Skeletal muscle satellite cell (primary cell): ENCODE data around the gene LRRK1.
A peak's percentile ranks its signal among the peaks of the same experiment; 100 is the strongest.

Experiments
- H3K27me3 ChIP-seq: 2 replicates; pipeline ENCODE4 v1.7.0; 2013; ENCODE audit warnings: low read length; ENCODE audit not compliant: control insufficient read depth, insufficient read depth
- H3K36me3 ChIP-seq: 2 replicates; pipeline ENCODE4 v1.7.0; 2013; ENCODE audit warnings: mild to moderate bottlenecking, control low read depth, low read length; ENCODE audit not compliant: insufficient read depth
- H3K4me1 ChIP-seq: 2 replicates; pipeline ENCODE4 v1.7.0; 2013; ENCODE audit warnings: low read length; ENCODE audit not compliant: control insufficient read depth, insufficient read depth
- H3K4me2 ChIP-seq: 2 replicates; pipeline ENCODE4 v1.7.0; 2013; ENCODE audit warnings: mild to moderate bottlenecking, low read length
- H3K4me3 ChIP-seq: 2 replicates; pipeline ENCODE4 v1.7.0; 2013; ENCODE audit warnings: low read length
- H3K9ac ChIP-seq: 2 replicates; pipeline ENCODE4 v1.7.0; 2013; ENCODE audit warnings: mild to moderate bottlenecking, low read depth, low read length, moderate library complexity
- H3K9me3 ChIP-seq: replicated peaks from 2 replicates; pipeline ENCODE4 v1.7.0; 2013; ENCODE audit warnings: mild to moderate bottlenecking, control low read depth, low read length

The LRRK1 gene

DNA sequence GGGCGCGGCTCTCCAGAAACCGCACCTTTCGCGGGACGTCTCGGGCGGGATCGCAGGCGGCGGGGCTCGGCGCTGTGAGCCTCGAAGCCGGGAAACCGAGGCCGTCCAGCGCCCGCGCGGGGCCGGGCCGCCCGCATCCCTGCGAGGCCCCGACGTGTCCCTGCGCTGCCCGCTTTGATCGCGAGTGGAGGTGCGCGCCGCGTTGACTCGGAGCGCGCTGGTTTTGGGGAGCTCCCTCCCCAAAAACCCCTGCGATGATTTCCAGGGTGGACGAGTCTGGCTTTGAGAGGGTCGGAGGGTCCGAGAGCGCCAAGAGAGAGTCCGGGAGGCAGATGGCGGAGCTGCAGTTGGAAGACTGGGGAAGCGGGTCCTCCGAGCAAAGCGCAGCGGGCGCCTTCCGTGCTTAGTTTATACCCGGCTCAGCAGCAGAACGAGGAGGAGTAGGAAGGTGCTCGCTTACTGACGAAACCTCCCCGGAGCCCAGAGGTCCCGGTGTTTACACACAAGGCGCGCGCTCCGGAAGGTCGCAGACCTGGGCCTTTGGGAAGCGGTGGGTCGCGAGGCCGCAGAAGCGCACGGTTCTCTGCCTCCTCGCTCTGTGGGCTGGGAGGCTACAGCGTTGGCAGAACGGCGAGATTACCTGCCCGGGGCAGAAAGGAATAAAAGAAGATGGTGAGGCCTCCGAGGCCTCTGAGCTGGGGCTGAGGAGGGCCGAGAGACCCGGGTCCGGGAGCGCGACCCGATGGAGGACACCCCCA, 38.8 kb upstream of the LRRK1 start:
- Histone ChIP-seq H3K4me3 (peak overlapping the region; percentile 73), H3K9ac (peak overlapping the region; percentile 48), H3K9me3 (no peaks in the 10 kb centered on the region), H3K27me3 (peaks cover 14% of the 10 kb centered on the region), H3K4me1 (no peaks in the 10 kb centered on the region), H3K4me2 (peak overlapping the region; percentile 86), H3K36me3 (no peaks in the 10 kb centered on the region)

DNA sequence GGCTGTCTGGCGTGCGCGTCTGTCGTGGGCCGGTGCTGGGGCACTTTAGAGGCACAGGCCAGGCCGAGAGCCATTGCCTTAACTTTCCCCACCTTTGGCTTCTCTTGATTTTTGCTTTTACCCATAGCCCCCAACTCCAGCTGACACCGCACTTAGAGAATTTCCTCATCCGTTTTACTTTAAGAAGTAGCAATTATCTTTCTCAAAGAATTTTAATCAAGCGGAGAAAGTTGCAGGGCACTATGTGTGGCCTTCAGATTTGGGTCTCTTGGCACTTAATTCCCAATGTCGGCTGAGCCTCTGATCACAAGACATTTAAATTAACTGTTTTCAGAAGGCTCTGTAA, 38.3 kb upstream of the LRRK1 start:
- H3K9me3 ChIP-seq: no peaks in the 10 kb centered on the region
- H3K27me3 ChIP-seq: peaks cover 9% of the 10 kb centered on the region
- no peaks in the 10 kb centered on the region for H3K4me1 ChIP-seq
- no peak overlapping the region for H3K9ac ChIP-seq
- no peaks in the 10 kb centered on the region for H3K36me3 ChIP-seq
- H3K4me2 ChIP-seq: no peak overlapping the region
- no peak overlapping the region for H3K4me3 ChIP-seq

DNA sequence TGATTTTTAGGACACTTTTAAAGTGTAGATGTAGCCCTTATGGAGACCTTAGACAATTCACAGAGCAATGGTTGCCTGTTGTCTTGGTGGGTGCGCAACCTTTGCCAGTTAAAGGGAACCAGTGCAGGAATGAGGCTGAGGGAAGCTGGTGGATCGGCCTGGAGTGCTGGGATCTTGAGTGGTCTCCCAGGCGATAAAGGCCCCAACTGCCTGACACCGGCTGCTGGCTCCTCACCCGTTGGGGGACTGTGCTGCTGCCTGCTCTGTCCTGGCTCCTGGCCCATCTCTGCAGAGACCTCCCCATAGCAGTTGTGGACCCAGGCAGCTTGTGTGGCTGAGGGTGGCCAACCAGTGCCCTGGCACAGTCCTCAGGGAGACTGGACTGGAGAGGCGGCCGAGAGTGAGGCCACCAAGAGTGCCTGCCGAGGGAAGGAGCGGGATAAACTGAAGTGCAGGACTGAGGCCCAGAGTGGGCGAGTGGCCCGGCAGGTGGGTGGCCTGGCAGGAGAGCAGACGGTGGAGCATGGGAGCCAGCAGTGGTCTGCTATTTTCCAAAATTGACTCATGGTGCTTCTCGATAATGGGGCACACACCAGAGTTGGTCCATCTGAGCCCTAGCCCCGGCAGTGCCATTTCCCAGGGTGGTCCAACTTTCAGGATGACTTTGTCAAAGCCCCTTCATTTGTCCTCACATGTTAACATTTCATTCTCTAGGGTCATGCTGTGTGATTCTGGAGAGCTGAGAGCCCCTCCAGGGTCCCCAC, 37.4 kb upstream of the LRRK1 start:
- Histone ChIP-seq H3K27me3 (peaks cover 9% of the 10 kb centered on the region), H3K4me2 (no peak overlapping the region), H3K9ac (no peak overlapping the region), H3K4me3 (no peak overlapping the region), H3K4me1 (no peaks in the 10 kb centered on the region), H3K9me3 (no peaks in the 10 kb centered on the region), H3K36me3 (no peaks in the 10 kb centered on the region)

DNA sequence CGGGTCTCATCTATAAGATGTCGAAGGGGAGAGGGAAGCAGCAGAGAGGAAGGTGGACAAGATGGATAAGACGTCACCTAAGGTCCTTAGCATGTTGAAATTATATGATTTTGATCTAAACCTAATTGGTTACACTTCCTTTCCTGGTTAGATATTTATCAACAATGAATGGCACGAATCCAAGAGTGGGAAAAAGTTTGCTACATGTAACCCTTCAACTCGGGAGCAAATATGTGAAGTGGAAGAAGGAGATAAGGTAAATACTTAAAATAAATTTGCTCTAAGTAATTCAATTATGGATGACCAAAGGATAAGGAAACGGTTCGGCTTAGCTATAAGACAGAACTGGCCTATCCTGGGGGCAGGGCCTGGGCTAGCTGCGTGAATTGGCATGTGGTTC, 34.0 kb upstream of the LRRK1 start:
- peaks cover 13% of the 10 kb centered on the region for H3K4me1 ChIP-seq
- no peaks in the 10 kb centered on the region for H3K9me3 ChIP-seq
- no peaks in the 10 kb centered on the region for H3K27me3 ChIP-seq
- no peak overlapping the region for H3K9ac ChIP-seq
- no peaks in the 10 kb centered on the region for H3K36me3 ChIP-seq
- no peak overlapping the region for H3K4me3 ChIP-seq
- H3K4me2 ChIP-seq: no peak overlapping the region

DNA sequence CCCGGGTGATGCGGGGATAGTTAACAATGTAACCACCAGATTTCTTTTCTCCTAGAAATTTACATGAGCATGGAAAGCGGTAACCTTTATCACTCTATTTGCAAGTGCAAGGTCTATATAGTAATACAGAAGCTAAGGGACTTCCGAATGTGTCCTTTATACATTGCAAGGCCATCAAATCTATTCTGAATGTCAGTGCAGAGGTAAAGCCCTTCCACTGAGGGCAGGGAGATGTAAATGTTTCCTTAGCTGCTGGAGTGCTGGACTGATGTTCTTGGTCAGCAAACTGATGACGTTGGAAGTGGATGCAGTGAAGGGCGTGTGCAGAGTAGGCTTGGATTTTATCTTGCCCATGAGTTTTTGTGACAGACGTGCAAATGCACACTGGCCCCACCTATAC, 33.3 kb upstream of the LRRK1 start:
- H3K27me3 ChIP-seq: no peaks in the 10 kb centered on the region
- H3K4me1 ChIP-seq: peaks cover 13% of the 10 kb centered on the region

DNA sequence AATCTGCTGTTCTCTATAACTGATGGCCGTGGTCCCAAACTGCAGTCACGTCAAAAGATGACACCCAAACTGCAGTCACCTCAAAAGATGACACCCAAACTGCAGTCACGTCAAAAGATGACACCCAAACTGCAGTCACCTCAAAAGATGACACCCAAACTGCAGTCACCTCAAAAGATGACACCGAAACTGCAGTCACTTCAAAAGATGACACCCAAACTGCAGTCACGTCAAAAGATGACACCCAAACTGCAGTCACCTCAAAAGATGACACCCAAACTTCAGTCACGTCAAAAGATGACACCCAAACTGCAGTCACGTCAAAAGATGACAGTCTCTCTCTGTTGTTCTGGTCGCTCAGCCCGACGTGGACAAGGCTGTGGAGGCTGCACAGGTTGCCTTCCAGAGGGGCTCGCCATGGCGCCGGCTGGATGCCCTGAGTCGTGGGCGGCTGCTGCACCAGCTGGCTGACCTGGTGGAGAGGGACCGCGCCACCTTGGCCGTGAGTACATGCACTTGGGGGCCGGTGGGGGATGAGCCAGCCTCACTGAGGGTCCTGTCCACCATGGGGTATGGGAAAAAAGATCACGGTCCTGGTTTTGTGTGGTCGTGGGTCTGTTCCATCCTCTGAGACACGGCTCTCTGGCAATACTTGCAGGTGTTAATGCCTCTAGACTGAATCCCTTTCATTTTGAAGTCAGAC, 31.8 kb upstream of the LRRK1 start:
- Histone ChIP-seq H3K9me3 (no peaks in the 10 kb centered on the region), H3K4me1 (peaks cover 13% of the 10 kb centered on the region), H3K9ac (no peak overlapping the region), H3K27me3 (no peaks in the 10 kb centered on the region), H3K4me2 (no peak overlapping the region), H3K4me3 (no peak overlapping the region), H3K36me3 (no peaks in the 10 kb centered on the region)

More for the DNA sequence above, 33.3 kb upstream of the LRRK1 start:
- Histone ChIP-seq H3K36me3 (no peaks in the 10 kb centered on the region), H3K4me2 (no peak overlapping the region), H3K9me3 (no peaks in the 10 kb centered on the region), H3K4me3 (no peak overlapping the region), H3K9ac (no peak overlapping the region)

DNA sequence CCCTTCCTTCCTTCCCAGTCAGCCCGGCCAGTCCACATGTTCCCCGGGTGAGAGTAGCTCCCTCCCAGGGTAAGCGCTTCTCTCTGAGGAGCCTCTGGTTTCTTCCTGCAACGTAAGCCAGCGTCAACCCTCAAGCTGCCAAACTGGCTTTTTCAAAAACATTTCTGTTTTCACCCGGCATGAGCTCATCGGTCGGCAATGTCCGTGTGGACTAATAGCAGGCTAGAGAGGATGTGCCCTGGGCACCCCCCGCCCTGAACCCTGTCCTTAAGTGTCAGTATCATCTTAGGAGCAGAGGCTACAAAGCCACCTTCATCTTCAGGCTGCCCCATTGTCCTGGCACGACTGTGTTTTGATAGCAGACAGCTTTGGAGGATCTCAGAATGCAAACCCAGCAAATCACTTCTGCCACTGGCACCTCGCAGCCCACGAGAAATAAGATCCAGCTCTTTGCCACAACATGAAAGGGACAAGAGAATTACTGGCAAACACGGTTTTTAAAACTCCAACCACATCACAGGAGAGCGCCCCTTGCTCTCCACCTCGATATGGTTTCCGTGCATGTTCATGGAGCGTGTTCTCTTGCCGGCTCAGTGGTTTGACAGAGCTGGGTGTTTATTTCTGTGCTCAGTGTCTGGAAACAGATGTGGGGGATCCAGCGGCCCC, 29.6 kb upstream of the LRRK1 start:
- Histone ChIP-seq H3K4me2 (peak overlapping the region; percentile 57), H3K4me1 (peaks cover 13% of the 10 kb centered on the region), H3K36me3 (no peaks in the 10 kb centered on the region), H3K9me3 (no peaks in the 10 kb centered on the region), H3K4me3 (peak overlapping the region; percentile 6), H3K9ac (peak overlapping the region; percentile 37), H3K27me3 (no peaks in the 10 kb centered on the region)

DNA sequence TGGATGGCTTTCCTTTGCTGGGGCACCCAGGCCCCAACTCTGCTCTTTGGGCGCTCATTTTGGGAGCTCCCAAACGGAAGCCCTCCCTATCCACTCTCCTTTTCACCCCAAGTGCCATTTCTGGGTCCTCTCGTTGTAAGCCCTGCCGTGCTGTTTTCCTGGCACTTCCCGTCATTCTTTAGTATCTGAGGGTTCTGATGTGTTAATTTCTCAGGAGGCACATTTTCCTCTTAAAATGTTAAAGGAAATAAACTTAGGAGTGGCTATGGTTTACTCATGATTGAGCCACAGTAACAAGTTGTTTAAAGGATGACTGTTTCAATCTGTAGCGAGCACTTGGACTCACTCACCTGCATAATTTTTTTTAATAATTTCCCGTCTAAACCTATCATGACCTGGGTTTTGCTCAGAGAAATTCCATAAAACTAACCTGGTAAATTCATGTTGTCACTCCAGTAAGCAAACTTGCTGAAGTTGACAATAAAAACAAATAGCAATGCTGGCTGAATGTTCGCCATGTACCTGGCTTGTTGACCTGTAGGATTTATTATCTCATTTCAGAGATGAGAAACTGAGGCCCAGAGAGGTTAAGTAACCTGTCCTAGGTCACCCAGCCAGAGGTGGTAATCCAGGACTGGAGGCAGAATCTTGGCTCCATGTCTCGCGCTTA, 29.0 kb upstream of the LRRK1 start:
- Histone ChIP-seq H3K4me1 (peaks cover 13% of the 10 kb centered on the region), H3K9me3 (no peaks in the 10 kb centered on the region), H3K27me3 (no peaks in the 10 kb centered on the region), H3K36me3 (no peaks in the 10 kb centered on the region), H3K9ac (peak overlapping the region; percentile 37), H3K4me2 (peak overlapping the region; percentile 57), H3K4me3 (no peak overlapping the region)

DNA sequence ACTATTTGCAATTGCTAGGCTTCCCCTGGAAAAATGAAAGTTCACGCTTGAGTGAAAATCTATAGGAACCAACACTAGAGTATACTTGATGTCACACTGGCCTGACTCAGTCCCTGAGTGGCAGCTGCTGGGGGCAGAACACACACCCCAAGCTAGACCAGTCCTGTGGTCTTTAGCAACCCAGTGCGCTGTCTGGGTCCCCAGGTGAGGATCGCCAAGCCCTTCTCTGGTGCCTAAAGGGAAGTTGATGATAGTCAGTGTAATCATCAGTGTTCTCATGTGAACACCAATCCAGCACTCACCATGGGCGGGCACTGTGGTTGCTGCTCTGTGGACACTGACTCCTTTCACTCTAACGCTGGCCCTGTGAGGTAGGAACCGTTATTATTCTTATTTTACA, 28.3 kb upstream of the LRRK1 start:
- H3K4me2 ChIP-seq: no peak overlapping the region
- no peaks in the 10 kb centered on the region for H3K27me3 ChIP-seq
- H3K4me3 ChIP-seq: no peak overlapping the region
- H3K4me1 ChIP-seq: peaks cover 13% of the 10 kb centered on the region
- H3K9me3 ChIP-seq: no peaks in the 10 kb centered on the region
- H3K9ac ChIP-seq: no peak overlapping the region
- H3K36me3 ChIP-seq: no peaks in the 10 kb centered on the region

DNA sequence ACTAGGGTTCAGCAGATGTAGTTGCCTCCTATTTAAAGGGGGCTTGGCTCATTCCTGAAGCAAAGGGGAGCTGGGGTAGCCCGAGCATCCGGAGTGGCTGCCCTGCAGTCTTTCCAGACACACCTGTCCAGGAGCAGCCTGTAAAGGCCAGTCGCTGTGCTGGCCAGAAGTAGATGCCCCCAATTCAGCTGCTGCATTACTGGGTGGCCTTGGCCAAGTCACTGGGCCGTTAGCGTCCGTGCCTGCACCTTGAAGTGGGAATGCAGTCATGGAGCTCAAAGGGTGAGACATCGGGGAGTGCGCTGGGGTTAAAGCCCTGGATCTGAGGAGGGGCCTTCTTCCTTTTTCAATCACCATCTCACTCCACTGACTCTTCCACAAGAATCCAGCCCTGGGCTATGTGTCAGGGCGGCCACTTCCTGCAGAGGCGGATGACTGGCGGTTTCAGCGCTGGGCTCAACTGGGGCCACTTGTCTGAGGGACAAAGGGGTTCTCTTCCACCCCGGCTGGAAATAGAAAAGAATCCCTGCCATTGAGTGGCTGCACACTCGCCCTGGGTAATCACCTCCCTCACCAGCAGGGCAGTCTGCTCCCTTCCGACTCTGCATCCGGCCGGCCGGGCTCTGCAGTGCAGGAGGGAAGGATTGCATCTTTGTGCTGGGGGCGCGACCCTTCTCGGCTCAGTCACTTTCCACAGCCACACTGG, 27.7 kb upstream of the LRRK1 start:
- no peak overlapping the region for H3K4me3 ChIP-seq
- H3K4me1 ChIP-seq: peaks cover 13% of the 10 kb centered on the region
- H3K9me3 ChIP-seq: no peaks in the 10 kb centered on the region
- no peak overlapping the region for H3K4me2 ChIP-seq
- H3K36me3 ChIP-seq: no peaks in the 10 kb centered on the region
- H3K27me3 ChIP-seq: no peaks in the 10 kb centered on the region
- no peak overlapping the region for H3K9ac ChIP-seq
